HG03103 (cell line): ENCODE results near the gene RNASE7.

Experiments used
- ATAC-seq: cut with Tn5 transposase; IDR thresholded peaks from one replicate; pipeline ENCODE4 v1.9.1; 2021; ENCODE audit warnings: low read depth; ENCODE audit not compliant: unreplicated experiment

RNASE7 gene

DNA sequence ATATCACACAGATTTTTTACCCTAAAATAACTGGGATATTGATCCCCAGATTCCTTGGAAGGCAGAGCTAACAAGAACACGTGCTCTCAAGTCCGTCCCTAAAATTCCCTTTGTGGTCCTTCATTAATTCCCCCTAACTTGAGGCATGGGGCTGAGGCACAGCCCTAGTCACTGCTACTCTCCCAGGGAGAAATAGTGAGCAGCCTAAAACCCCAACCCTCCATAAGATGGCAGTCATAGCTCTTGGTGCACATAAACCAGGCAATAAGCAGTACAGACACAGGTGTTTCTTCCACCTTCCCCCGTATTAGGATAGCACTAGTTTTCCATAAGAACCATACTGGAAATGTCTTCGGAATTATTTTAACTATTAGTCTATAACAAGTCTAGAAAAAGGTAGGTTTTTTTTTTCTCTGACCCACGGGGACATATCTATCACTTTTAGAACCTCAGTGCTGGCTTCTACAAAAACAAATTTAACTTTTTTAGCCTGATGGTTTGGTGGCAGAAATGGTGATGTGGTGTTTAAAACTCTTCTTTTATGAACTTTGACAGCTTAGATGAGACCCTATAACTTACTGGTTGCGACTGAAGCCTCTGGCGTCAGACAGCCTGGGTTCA lies 24.8 kb downstream of the RNASE7 start:
- no peak for ATAC-seq

DNA sequence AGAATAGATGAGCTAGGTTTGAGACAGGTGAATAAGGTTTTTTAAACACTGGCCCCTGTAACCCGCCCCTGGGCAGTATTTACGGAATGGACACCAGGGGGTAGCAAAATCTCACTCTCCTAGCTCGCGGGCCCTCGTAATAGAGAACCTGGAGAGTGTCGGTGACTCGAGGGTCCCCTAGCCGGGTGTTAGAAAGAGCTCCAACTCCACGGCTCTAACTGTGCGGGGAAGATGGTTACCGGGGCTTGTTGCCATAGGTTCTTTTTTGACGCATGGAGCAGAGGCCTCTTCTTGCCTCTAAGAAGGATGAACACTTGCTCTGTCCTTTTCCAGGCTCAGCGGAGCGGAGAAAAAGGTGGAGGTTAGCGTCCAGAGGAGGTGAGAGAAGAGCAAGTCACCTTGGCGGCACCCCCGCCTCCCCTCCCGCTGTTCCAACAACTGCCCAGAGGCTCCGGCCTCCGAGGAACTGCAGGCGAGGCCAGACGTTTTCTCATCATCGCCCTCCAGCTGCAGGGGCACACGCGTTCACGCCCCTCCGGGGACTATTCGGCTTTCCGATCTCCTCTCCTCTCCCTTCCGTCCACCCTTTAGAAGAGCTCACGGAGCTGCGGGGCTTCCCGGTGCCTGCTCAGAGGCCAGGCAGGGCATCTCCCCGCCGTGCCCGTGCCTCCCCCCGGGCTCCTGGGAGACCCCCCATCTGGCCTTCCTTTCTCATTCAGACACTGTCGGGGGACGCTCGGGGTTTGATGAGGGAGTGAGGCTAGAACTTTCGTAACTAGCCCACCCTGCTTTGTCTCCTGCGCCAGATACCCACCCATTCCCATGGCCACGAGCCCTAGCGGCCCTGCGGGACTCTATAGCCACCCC lies 26.6 kb downstream of the RNASE7 start:
- ATAC-seq = no peak

DNA sequence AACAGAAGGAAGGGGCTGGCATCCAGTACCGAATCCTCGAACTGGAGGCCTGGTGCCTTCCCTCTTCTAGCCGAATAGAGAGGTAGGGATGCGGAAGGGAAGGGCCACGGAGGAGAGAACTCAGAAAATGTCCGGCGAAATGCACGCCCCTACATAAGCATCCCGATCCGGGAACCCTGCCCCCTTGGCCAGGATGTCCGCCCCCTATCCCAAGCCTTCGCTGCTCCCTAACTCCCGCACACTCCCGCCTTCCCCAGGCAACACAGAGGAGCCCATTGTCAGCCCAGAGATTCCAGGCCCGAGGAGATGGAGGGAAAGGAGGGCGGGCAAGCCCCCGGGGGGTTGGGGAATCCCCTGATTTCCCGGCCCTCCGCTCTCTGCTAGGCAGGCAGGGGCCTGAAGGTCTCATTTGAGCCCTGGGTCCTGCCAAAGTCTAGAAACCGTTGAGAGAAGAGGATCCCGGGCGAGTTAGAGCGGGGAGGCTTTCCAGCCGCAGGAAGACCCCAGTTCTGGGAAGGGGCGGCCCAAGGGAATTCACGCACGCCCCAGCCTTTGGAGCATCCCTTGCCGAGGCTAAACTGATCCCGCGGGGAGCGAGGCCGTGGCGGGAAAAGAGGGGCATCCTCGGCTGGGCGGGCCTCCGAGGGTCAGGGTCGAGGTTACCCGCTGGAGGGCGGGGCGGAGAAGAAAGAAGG lies 27.4 kb downstream of the RNASE7 start:
- no peak for ATAC-seq

DNA sequence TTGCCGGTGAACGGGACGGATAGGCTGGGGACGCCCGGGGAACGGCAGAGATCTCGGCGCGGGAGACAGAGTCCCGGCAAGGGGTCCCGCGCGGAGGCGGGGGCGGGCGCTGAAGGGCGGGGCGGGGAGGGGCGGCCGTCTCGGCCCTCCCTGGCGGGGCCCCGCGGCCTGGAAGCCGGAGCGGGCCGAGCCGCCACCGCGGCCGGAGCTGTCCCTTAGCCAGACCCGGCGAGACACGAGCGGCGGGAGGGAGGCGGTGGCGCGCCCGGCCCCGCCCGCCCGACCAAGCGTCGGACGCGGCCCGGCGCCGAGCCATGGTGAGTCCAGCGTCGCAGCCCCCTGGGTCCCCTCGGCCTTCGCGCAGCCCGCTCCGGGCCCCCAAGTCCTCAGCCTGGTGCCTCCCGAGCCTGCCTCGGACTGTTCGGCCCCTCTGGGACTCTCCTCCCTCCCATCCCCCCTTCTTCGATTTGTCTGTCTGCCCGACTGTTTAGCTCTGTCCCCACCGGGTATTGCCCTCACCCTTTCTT lies 28.0 kb downstream of the RNASE7 start, which contains the start of gene ARHGEF40:
TSS of gene ARHGEF40 (plus strand) at position 222 of the 527 bp plus-strand sequence. CDS start at position 315, 93 bp downstream.
- no peak for ATAC-seq

DNA sequence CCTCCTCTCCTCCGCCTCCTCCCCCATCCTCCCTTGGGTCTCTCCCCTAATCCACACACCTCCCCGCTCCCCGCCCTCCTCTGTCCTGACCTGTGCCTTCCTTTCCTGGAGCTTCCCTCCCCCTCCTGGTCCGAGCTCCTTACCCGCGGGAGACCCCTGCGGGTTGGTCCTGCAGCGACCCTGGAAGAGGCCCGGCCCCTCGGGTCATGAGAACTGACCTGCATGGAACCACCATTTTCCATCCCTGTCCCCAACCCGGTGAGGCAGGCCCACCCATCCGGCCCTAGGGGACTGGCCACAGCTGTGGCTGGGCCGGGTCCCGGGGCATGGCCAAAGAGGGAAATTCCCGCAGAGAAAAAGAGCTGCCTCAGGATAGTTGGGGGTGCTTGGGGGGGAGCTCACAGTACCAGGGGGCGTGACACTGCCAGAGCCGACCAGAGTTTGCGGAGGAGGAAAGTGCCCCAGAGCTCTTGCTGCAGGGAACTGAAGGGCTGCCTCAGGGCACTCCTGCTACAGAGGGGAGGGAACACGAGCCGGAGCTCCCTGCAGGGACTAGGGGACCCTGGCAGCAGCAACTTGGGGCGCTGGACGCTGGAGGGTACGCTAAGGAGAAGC lies 28.6 kb downstream of the RNASE7 start:
- peak; percentile 15 for ATAC-seq

DNA sequence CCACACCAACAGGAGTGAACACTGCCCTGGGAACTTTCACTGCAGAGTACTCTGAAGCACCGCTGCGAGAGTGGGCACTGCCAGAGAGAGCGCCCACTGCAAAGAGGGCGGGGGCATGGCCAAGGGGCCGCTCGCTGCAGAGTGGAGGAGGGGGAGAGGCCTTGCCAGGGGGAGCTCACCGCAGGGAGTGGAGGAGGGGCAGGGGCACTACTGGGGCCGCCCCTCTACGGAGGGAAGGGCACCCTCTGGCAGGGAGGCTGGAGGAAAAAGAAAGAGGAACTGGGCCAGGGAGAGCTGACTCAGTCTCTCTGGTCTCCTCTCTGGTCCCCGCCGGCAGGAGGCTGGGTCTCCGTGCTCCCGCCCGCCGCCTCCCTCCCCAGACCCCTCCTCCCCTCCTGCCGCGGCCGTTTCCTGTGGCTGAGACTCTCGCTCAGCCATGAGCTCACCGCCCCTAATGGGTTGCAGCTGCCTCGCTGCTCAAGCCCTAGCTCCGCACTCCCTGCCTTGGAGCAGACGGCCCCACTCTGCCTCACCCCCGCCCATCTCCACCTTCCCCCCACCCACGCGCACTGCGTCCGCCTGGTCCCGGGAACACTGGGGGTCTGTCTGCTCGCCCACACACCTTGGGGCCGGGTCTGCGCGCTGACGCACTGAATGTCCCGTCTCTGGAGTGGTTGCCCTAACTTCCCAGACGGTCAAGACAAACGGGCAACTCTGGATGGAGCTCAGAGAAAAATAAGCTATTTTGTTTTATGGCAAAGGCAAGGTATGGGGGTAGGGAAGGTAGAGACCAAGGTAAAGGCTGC lies 29.3 kb downstream of the RNASE7 start:
- ATAC-seq = peak; percentile 66

DNA sequence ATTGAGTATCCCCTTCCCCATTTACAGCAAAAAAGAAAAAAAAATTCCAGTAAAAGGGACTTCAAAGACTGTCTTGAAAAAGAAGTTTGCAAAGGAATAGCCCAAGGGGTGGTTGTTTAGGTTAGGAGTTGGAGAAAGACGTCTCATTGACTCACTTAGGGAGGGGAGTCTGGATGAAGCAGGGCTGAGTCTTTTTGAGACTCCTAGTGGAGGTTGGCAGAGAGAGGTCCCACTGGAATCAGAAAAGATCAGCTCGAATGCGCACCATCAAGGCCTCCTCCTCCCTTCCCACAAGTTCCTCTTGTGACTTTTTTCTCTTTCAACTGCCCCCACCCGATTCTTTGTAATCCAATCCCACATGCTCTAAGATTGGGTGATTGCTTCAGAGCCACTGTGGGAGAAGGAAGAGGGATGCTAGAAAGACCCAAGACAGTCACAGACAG lies 29.9 kb downstream of the RNASE7 start:
- ATAC-seq = no peak

DNA sequence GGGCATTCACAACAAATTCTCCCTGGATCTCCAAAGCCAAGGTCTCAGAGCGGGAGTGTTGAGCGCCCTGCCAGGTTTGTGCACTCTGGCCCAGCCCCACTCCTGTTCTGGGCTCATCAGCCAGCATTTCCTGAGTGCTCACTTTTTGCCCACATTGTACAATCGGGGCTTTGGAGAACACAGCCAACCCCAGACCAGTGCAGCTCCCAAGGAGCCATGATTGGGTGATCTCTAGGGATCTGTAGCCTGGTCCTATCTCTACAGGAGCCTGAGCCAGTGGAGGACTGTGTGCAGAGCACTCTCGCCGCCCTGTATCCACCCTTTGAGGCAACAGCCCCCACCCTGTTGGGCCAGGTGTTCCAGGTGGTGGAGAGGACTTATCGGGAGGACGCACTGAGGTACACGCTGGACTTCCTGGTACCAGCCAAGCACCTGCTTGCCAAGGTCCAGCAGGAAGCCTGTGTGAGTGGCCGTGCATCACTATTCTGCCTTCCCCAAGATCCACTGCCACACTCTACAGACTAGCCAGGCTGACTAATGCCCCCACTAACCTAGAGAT lies 30.7 kb downstream of the RNASE7 start:
- ATAC-seq = no peak

DNA sequence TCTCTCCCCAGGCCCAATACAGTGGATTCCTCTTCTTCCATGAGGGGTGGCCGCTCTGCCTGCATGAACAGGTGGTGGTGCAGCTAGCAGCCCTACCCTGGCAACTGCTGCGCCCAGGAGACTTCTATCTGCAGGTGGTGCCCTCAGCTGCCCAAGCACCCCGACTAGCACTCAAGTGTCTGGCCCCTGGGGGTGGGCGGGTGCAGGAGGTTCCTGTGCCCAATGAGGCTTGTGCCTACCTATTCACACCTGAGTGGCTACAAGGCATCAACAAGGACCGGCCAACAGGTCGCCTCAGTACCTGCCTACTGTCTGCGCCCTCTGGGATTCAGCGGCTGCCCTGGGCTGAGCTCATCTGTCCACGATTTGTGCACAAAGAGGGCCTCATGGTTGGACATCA lies 31.8 kb downstream of the RNASE7 start:
- no peak for ATAC-seq

DNA sequence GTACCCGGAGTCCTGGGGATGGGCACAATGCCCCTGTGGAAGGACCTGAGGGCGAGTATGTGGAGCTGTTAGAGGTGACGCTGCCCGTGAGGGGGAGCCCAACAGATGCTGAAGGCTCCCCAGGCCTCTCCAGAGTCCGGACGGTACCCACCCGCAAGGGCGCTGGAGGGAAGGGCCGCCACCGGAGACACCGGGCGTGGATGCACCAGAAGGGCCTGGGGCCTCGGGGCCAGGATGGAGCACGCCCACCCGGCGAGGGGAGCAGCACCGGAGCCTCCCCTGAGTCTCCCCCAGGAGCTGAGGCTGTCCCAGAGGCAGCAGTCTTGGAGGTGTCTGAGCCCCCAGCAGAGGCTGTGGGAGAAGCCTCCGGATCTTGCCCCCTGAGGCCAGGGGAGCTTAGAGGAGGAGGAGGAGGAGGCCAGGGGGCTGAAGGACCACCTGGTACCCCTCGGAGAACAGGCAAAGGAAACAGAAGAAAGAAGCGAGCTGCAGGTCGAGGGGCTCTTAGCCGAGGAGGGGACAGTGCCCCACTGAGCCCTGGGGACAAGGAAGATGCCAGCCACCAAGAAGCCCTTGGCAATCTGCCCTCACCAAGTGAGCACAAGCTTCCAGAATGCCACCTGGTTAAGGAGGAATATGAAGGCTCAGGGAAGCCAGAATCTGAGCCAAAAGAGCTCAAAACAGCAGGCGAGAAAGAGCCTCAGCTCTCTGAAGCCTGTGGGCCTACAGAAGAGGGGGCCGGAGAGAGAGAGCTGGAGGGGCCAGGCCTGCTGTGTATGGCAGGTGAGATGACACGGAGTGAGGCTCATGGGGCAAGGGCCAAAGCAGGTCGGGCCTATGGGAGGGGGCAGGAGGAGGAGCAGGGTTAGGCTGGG lies 32.5 kb downstream of the RNASE7 start:
- ATAC-seq = no peak

DNA sequence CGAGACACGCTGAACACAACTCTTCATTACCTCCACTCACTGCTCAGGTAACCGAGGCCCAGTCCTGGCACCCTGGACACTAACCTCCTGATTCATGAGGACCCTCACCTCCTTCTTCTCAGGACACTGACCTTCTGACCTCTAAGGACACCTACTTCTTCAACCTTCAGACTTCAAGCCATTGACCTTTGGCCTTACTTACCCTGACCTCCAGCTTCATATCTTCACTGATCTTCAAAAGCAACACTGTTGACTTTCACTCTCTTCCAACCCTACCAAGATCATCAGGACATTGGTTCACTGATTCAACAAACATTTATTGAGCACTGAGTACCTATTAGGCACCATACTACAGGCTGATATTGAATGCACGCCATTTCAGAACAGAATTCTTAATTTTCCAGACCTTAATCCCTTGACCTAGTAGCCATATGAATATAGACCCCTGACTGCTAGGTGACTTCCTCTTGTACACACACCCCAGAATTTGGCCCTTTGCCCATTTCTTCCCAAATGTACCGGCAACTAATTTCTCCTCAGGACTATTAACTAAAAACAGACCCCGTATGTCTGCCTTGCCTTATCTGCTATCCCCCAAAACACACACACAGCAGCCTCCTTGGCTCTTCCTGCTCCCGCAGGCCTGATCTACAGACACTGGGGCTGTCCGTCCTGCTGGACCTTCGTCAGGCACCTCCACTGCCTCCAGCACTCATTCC lies 33.7 kb downstream of the RNASE7 start:
- ATAC-seq = no peak

DNA sequence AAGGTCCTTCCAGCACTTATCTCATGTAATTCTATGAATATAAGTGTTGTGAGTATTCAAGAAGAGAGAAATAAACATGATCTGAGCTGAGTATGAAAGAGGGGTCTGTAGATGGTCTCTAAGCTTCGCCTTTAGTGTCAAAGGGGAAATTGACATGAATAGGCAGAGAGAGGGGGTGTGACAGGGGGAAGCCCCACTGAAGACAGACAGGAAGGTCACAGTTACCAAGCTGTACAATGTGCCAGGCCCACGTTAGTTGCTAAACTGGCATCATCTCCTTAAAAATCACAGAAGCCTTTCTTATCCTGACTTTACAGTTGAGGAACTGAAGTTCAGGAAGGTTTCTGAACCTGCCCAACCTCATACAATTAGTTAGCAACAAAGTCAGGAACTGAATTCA lies 35.5 kb downstream of the RNASE7 start:
- no peak for ATAC-seq

DNA sequence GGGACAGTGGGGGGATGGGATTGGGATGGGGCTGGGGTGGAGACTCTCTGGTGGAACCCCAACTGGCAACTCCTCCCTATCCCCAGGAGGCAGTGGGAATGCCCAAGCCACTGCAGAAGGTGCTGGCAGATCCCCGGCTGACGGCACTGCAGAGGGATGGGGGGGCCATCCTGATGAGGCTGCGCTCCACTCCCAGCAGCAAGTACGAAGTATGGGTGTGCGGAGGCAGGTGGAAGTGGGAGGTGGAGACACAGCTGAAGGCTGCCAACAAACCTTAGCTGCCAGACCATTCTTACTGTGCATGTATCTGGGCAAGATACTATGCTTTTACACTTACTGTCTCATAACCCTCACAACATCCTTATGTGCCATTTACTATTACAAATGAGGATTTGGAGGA lies 36.1 kb downstream of the RNASE7 start:
- no peak for ATAC-seq

DNA sequence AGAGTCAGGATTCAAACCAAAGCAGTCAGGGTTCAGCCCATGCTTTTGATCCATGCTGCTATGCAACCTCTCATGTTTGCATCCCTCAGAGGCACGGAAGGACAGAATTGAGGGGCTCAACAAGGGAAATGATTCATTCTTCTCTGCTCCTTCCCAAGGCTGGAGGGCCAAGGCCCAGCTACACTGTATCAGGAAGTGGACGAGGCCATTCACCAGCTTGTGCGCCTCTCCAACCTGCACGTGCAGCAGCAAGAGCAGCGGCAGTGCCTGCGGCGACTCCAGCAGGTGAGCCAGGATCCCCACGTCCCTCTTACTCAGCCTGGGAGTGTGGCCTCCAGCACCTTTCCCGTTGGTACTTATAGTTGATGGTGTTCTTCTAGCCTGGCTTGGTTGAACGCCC lies 36.6 kb downstream of the RNASE7 start:
- ATAC-seq = no peak

DNA sequence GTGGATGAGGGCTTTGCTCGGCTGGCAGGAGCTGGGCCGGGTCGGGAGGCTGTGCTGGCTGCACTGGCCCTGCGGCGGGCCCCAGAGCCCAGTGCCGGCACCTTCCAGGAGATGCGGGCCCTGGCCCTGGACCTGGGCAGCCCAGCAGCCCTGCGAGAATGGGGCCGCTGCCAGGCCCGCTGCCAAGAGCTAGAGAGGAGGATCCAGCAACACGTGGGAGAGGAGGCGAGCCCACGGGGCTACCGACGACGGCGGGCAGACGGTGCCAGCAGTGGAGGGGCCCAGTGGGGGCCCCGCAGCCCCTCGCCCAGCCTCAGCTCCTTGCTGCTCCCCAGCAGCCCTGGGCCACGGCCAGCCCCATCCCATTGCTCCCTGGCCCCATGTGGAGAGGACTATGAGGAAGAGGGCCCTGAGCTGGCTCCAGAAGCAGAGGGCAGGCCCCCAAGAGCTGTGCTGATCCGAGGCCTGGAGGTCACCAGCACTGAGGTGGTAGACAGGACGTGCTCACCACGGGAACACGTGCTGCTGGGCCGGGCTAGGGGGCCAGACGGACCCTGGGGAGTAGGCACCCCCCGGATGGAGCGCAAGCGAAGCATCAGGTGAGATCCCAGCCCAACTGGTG lies 39.5 kb downstream of the RNASE7 start:
- ATAC-seq = no peak

DNA sequence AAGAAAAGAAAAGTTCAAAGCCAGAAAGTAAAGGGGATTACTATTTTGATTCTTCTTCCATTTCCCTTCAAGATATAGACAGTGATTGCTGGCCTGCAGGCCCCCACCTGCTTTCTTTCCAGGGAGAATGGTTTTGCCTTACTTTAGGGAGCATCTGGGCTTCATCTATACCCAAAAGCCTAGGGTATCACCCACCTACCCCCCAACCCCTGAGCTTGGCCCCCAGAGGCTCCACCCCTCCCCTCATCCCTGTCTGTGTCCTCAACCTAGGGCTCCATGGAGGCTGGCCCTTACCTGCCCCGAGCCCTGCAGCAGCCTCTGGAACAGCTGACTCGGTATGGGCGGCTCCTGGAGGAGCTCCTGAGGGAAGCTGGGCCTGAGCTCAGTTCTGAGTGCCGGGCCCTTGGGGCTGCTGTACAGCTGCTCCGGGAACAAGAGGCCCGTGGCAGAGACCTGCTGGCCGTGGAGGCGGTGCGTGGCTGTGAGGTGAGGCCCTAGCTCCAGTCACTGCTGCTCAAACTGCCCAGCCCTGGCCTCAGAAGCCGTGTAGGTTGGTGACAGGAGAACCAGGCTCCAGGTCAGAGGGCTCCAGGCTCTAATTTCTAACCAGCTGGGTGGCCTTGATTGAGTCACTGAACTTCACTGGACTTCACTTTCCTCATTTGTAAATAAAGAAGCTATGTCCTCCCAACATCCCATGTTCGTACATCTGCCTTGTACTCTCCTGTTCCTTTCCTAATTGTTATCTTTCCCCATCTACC lies 41.6 kb downstream of the RNASE7 start:
- no peak for ATAC-seq

DNA sequence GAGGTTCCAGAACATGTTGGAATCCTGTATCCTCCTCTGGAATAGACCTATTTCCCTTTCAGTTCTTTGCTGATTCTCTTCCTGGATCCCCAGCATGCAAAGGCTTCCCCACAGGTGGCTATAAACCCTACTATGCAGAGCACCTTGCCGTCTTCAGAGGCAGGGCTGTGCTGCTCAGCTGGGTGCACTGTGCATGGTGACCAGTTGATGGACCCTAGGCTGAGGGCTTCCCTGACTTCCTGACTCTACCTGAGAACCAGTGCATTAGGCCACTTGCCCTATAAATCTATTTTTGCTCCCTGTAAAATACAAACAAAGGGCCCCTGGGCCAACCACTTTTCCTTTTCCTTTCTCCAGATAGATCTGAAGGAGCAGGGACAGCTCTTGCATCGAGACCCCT lies 42.2 kb downstream of the RNASE7 start:
- no peak for ATAC-seq
